ENCODE results near the gene NPAS3.

GRCh38 chr14:33567023-33567728, 628.5 kb downstream of the NPAS3 start:
- no peak for TF ChIP-seq CTCF (IDR thresholded peaks at IDR 0.05)
- no peak for TF ChIP-seq POLR2A (IDR thresholded peaks at IDR 0.05)
